Left hindlimb (tissue), 1 donor: ENCODE results near the gene CERS6.
"Not testable (repeated sequence)": the region's sequence is repeated elsewhere in the genome, so short reads cannot be mapped to it uniquely, and the experiment has no call there.

ENCODE experiments used
- DNase-seq: peaks from one replicate; pipeline ENCODE4 v3.0.0-alpha.2; 2018

CERS6 gene

DNA sequence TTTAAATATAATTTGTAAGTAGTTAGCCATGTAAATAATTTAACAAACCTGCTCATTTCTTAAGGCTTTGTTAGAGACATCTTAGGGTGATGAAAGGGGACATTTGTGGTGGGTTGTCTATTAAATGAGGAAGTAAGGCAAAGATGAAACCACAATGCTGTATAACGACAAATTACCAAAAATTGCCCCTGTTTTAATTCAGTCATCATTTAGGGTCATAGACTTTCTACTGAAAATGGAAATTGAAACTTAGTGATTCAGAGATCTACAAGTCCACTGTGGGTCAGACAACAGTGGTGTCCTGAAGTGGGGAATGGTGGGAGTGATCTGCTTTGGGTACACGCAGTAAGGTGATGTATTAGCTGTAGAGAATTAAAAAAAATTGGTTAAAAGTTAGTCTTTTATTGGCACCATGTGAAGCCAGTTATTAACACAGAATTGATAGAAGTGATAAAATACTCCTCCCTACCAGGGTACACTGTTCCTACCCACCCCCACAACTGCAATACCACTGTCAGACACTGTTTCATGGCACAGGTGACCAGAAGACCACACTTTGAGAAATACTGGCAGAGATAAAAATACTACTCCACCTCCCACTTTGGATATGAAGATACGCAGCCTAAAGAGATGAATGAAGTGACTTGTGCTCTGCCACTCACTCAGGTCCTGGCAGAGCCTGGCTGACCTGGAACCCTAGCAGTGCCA lies 13.4 kb downstream of the CERS6 start:
- DNase-seq, result no peak

DNA sequence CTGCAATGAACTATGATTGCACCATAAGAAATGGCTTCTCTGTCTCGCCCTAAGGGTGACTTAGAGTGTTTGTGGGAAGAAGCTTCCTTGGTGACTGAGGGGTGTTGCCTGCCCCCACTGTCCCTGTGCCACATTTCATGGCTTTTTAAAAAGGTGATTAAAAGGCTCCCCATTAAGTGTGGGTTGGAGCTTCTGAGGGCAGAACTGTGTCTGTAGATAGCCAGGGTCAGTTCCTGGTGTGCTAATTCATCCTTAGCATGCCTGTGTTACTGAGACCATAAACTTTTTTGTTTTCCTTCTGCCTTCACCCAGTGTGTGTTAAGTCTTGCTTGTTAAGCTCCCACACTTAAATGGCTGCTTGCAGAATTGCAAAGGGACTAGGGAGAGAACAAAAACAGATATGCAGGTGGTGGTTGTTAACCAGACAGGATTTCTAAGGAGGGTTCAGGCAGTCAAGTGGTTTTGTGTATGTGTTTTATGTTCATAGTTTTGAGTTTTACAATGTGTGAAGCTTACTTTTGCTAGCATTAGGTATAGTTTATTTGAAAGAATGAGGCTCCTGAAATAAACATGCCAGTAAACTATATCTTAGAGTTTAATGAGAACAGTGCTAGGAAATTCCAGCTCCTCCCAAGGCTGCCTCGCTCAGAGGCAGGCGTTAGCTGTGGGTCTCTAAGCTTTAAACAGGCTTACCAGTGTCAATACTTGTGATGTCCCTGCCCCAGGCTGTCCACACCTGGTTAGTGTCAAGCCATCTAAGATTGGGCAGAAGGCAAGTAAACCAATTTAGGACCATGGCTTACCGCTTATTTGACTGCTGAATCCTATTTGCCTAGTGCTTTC lies 14.5 kb downstream of the CERS6 start:
- no peak for DNase-seq

DNA sequence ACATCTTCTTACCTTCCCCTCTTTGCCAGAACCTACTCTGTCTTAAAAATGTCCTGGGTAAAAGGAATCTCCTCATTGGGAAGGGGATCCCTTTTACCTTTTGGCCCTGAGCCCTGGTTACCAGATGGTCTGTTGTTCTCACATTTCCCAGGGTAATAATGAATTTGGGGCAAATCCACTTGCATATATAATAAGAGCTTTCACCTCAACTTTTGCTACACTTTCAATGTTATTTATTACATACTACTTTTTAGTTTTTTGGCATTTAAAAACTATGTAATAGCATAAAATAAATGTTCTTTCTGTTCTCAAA lies 15.0 kb downstream of the CERS6 start:
- no peak for DNase-seq

DNA sequence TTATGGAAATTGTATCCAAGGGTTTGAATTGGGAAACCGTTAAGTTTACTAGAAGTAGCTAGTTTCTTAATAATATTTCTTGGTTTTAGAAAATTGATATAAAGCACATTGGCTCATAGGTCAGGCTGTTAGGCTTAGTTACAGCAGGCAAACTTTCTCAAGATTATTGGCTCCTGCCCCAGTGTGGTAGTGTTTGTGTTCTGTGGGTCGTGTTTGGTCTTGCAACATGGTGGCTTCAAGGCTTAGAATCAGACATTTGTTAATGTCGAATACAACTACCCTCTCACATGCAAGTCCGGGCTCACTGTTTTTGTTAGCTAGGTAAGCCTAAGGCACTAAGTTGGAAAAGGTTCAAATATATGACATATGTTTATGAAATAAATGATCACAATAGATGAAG lies 19.6 kb downstream of the CERS6 start:
- DNase-seq, result no peak

DNA sequence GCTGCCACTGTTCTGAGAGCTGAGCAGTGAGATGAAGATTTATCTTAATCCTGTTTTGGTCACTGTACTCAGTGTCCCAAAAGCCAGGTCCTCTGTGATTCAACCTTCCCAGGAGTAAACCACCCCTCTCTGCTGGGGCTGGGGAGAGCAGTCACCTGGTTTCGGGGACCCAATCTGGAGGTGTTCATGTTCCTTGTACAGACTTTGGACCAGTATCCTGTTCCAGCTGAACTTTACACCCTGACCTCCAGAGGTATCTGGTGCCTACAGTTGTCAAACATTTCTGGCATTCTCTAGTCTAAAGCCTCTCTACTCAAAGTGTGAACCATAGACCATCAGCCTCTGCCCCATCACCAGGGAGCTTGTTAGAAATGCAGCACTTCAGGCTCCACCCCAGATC lies 22.1 kb downstream of the CERS6 start:
- no peak for DNase-seq

DNA sequence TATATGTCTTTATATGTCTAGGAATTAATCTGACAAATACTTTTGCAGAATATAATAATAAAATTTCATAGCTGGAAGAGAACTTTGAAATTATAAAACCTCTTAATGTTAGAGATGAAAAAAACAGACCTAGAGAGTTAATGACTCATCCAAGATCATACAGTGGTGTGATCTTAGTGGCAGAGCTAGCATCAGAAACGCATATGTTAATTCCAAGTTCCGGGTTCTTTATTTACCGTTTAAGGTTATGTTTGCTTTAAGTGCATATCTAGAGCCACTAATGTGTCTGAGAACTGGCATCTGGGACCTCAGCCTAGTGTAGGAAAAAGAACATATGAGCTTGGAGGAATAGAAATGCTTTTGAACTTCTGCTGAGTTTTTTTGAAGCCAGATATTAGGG lies 24.3 kb downstream of the CERS6 start:
- no peak for DNase-seq

DNA sequence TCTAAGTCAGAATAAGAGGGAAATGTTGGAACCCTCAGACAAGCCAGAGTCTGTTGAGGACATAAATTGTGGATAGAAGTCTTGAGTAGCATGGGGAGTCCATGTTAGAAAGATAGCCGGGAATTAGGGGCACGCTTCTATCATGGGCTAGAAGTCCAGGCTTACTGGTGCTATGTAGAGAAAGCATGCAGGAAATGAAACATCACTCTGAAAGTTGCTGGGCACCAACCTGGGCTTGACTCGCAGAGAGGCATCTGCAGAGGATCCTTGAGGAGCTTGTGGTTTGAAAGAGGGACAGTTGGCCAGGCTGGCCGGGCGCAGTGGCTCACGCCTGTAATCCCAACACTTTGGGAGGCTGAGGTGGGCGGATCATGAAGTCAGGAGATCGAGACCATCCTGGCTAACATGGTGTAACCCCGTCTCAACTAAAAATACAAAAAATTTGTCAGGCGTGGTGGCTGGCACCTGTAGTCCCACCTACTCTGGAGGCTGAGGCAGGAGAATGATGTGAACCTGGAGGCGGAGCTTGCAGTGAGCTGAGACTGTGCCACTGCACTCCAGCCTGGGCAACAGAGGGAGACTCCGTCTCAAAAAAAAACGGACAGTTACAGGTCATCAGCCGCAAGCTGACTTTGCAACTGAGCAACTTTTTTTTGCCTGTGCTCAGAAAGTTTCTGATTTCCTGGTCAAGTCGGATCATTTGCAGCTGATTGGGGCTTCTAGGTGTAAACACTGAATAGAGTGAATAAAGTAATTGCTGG lies 24.9 kb downstream of the CERS6 start:
- no peak for DNase-seq

DNA sequence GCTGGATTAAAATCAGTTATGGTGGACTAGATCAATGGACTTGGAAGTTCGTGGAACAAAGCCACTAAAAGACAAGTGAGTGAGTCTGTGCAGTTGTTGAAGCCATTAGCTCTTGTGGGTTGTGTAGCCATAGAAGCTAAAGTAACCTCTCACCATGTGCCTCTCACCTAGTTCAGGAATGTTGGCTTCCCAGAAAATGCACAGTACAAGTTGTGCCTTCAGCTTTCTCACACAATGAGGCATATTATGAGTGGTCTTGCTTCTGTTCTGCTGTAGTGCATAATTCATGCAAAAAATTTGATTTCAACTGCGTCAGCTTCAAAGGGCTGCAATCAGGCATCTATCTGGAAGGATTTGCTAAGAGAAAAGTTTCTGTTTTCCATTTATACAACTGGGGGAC lies 26.2 kb downstream of the CERS6 start:
- no peak for DNase-seq

DNA sequence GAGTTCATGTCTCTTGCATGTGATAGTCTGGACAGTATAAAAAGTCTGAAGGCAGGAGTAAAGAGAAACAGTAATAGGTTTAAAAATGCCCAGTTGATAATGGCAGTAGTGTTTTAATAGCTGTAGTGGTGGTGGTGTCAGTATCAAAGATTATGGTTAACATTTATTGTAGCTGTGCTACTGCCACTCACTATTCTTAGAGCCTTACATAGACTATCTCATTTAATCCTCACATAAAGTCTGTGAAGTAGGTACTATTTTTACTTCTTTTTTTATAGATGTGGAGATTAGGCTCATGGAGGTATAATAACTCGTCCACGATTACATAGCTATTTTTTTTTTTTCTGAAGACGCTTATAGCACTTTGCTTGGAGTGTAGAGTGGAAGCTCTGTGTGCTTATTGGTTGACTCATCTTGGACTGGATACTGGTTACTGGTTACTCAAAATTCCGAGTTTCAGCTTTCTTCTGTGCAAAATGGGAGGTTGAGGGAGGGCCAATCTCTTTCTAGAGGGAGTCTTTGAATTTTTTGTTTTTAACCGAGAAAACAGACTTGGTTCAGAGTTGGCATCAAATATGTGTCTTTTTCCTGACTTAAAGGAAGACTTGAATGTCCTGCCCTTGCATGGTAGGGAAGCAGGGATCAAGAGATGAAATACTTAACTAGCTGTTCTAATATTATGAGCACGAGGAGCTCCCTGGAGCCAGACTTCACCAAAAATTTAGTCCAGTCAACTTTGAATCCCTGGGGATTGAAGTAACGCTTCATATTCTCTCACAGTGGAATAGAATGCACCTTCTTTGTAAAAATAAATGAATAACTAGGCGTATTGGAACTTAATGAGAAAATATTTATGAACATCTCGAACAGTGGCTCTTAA lies 27.1 kb downstream of the CERS6 start:
- DNase-seq, result no peak

DNA sequence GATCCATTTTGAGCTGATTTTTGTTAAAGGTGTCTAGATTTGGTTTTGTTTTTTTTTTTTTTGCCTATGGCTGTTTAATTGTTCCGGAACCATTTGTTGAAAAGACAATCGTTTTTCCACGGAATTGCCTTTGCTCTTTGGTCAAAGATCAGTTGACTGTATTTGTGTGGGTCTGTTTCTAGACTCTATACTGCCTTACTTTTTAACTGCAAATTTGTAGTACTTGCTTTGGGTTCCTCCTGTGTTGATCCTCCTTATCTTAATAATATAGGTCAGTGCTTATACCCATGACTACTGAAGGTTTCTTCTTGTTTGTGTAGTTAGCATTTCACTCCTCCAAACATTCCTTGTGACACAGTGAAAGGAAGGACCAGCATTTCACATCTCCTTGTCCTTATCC lies 30.4 kb downstream of the CERS6 start:
- DNase-seq, result no peak

DNA sequence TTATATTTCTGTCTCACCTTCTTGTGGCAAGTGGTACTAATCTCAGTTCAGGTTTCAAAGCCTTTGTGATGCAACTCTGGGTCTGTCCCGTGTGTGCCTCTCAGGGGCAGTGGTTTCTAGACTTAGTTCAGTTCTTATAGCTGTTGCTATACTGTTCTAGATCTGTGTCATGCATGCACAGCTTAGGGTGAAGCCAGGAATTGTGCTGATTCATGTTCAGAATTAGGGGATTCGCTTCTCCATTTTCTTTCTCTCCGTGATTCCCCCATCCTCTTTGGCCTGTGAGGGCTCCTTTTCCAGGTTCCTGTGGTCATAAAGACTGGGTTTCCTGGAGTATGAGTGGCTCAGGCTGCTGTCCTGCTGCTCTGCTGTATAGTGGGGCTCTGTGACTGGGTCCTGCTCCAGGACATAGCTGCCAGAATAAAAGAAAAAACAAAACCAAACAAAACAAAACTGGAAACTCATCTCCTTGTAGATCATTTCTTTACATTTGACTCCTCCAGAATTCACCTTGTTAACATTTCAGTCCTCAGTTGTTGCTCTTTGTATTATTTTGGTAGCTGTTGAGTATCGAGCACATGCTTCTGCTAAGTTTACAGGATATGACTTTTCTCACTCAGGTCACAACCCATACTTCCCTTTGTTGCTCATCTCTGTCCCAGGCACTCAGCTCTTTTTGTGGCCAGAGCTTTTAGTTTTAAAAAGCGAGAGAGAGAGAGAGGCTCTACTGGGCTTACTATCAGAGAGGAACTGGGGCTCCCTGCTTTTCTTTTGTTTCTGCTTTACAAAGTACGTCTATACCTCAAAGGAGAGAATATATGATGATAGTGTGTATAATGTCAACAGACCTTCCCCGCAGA lies 34.2 kb downstream of the CERS6 start:
- no peak for DNase-seq

DNA sequence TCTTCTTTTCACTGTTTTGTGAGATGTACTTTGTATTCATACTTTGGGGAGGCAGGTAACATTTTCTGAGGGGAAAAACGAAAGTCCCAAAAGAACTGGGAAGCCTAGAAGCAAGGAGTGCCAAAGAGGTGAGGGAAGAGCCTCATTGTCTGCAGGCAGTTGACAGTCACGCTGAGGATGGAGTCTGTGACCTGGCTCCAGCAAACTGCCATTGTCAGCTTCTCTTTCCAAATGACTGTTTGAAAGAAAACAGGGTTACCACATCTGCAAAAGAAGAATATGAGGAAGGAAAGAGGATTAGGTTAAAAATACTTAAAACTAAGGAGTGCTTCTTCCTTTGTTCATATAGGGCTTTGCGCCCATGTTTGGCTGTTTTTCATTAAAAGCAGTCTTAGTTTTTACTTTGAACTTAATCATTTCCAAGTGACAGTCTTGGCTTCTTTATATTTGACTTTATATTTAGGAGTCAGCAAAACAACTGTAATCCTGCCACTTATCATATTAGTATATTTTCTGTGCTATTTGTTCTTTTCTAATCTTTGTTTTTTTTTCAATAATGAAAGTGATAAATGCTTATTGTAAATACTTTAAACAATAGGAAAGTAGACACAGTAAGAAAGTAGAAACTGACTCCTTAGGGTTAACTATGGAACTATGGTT lies 35.0 kb downstream of the CERS6 start:
- DNase-seq, result no peak

DNA sequence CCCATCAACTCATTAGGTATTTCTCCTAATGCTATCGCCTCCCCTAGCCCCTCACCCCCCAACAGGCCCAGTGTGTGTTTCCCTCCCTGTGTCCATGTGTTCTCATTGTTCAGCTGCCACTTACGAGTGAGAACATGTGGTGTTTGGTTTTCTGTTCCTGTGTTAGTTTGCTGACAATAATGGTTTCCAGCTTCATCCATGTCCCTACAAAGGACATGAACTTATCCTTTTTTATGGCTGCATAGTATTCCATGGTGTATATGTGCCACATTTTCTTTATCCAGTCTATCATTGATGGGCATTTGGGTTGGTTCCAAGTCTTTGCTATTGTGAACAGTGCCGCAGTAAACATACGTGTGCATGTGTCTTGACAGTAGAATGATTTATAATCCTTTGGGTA lies 35.7 kb downstream of the CERS6 start:
- not testable (repeated sequence) for DNase-seq

DNA sequence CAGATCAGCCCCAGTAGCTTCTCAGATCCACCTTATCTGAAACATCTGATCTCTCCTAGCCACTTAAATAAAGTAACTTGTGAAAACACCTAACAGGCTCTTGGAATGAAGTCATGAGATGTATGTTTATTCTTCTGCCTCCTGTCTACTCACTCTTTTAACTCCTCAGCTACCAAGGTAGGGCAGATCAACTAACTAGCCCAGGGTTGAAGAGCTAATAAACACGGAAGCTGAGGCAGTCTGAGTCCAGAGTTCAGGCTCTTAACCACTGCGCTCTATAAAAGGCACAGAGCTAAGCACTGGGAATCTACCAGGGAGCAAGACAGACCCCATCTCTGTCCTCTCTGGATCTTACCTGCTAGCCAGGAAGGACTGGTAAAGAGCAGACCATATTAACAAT lies 37.1 kb downstream of the CERS6 start:
- not testable (repeated sequence) for DNase-seq

DNA sequence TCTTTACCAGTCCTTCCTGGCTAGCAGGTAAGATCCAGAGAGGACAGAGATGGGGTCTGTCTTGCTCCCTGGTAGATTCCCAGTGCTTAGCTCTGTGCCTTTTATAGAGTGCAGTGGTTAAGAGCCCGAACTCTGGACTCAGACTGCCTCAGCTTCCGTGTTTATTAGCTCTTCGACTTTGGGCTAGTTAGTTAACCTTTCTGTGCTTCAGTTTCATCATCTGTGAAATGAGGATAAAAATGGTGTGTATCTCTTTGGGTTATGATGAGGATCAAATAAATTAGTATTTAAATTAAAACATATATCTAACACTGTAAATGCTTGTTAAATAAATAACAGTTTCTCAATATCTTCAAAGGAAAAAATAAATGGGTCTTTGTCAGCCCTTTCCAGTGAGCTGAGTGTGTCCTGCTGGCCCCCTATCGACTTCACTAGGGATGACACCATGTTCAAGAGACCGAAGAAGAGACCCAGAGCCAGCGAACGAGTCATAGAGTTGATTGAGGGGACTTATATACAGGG lies 38.2 kb downstream of the CERS6 start:
- no peak for DNase-seq

DNA sequence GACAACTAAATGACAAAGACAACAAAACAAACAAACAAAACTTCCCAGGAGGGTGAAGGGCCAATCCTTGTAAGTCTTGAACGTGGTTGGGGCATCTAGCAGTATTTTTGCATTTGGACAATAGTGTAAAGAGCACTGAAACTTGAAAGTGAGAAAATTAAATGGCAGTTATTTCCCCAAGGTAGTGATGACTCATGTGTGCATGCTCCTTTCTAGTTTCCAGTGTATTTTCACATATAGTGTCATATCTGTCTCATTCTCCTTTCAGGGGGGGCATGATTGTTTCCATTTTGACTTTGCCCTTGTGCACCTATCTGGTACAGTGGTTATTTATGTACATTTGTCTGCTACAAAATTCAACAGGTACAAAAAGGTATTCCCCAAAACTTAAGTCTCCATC lies 39.5 kb downstream of the CERS6 start:
- DNase-seq, result no peak

DNA sequence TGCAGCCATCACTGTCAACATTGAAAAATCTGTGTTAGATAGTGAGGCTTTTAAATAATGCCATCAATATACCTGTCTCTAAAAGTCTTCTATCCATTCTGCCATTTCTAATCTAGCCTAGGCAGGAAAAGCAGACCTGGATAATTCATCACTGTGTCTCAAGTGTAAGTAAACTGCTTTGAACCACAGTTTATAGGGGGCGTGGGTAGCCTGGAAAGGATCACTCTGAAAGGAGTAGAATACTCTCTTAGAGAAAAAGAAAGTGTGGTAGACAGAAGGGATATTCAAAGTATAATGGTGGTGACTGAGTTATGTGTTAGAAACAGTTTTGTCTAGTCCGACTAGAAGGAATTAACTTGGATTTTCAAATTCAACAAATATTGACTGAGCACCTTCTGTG lies 40.8 kb downstream of the CERS6 start:
- DNase-seq, result no peak

DNA sequence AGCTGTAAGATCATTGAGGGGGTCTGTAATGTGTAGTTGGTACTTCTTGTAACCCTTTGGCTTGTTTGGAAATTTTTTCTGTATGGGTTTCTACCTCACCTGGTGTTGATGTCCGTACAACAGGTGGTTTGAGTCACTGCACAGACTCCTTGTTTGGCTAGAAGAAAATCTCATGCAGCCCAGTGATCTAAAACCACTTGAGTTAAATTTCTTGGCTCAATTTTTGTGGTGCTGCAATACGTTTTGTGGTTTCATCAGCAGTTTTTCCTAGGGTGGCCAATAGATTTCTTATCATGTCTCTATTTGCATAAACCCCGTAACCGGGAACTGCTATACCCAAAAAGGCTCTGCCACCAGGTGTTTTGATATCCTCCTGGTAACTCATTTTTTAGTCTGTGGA lies 43.4 kb downstream of the CERS6 start:
- DNase-seq, result no peak

DNA sequence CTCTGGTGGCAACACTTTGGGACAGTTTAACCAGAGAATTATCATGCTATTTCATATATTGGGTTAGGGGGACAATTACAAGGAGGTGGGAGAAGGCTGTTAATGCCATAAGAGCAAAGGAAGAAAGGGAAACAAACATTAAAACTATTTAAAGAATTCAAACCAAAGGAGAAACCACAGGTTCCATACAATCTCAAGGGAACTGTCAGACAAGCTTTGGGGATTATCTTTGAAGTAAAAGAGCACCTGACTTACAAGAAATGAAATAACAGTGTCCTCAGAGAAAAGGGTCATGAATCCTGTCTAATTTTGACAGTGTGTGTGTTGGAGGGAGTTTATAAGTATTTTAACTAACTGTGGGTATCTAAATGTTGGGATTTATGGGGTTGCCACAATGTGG lies 44.4 kb downstream of the CERS6 start:
- DNase-seq, result no peak

DNA sequence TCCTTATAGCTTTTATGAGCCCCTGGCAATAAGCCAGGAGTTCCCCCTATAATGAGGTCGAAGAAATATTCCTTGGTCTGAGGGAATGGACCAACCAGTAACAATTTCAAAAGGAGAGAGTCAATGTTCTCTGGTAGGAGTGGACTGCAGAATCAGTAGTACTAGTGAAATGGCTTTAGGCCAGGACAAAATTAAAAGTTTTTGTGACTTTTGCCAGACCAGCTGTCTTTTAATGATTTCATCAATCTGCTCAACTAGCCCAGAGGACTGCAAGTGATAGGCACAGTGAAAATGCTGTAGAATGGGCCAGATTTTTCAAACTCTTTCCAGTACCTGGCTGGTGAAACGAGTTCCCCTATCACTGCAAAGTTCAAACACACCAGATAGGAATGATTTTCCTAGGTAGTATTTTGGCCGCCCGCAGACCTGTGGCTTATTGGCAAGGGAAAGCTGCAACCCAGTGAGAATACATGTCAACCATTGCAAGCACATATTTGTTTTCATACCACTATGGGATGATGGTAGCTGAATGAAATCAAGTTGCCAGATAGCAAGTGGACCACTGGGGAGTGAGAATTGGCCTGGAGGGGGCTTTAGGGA lies 45.5 kb downstream of the CERS6 start:
- no peak for DNase-seq

DNA sequence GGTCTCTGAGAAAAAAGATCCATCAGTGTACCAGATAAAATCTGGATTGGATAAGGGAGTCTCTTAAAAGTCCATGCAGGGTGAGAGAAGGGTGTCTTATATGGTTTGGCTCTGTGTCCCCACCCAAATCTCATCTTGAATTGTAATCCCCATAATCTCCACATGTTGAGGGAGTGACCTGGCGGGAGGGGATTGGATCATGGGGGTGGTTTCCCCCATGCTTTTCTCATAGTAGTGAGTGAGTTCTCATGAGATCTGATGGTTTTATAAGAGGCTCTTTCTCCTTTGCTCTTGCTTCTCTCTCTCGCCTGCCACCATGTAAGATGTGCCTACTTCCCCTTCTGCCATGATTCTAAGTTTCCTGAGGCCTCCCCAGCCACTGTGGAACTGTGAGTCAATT lies 46.8 kb downstream of the CERS6 start:
- DNase-seq, result not testable (repeated sequence)
